GM19351 (cell line): Measurements from ENCODE around the gene WSCD1.

Experiments
- ATAC-seq: cut with Tn5 transposase; IDR thresholded peaks from one replicate; pipeline ENCODE4 v1.9.1; 2021; ENCODE audit warnings: mild to moderate bottlenecking, moderate library complexity; ENCODE audit not compliant: unreplicated experiment

The WSCD1 gene

GRCh38 chr17:6057562-6057961 lies 12.6 kb upstream of the WSCD1 start:
- no peak for ATAC-seq

- ATAC-seq, result no peak
Measured at GRCh38 chr17:6059406-6059805, 10.8 kb upstream of the WSCD1 start.

- no peak for ATAC-seq
Measured at GRCh38 chr17:6061290-6061689, 8.9 kb upstream of the WSCD1 start.

GRCh38 chr17:6064868-6065267 lies 5.3 kb upstream of the WSCD1 start:
- ATAC-seq, result no peak

- no peak for ATAC-seq
Measured at GRCh38 chr17:6065351-6065750, 4.8 kb upstream of the WSCD1 start.

GRCh38 chr17:6066183-6066948 lies 3.8 kb upstream of the WSCD1 start:
- no peak for ATAC-seq

- no peak for ATAC-seq
Measured at GRCh38 chr17:6067060-6067459, 3.1 kb upstream of the WSCD1 start.

GRCh38 chr17:6070430-6070912 lies 292 bp downstream of the WSCD1 start:
- no peak for ATAC-seq

GRCh38 chr17:6070913-6071511 lies 833 bp downstream of the WSCD1 start:
- ATAC-seq, result no peak

- ATAC-seq, result no peak
Measured at GRCh38 chr17:6071528-6072065, 1.4 kb downstream of the WSCD1 start.

- no peak for ATAC-seq
Measured at GRCh38 chr17:6072157-6072556, 2.0 kb downstream of the WSCD1 start.

- ATAC-seq, result no peak
Measured at GRCh38 chr17:6072611-6073010, 2.4 kb downstream of the WSCD1 start.

- ATAC-seq, result no peak
Measured at GRCh38 chr17:6073620-6074019, 3.4 kb downstream of the WSCD1 start.

GRCh38 chr17:6075050-6075449 lies 4.9 kb downstream of the WSCD1 start:
- no peak for ATAC-seq

- no peak for ATAC-seq
Measured at GRCh38 chr17:6075845-6076244, 5.7 kb downstream of the WSCD1 start.

- no peak for ATAC-seq
Measured at GRCh38 chr17:6077752-6078151, 7.6 kb downstream of the WSCD1 start.

- ATAC-seq, result no peak
Measured at GRCh38 chr17:6078458-6078871, 8.3 kb downstream of the WSCD1 start.

- no peak for ATAC-seq
Measured at GRCh38 chr17:6079155-6079888, 9.1 kb downstream of the WSCD1 start.

- no peak for ATAC-seq
Measured at GRCh38 chr17:6079960-6080359, 9.8 kb downstream of the WSCD1 start.

GRCh38 chr17:6080711-6081430 lies 10.7 kb downstream of the WSCD1 start:
- no peak for ATAC-seq

- no peak for ATAC-seq
Measured at GRCh38 chr17:6082335-6082734, 12.2 kb downstream of the WSCD1 start.
